SW 1271 (cell line): ENCODE measurements around the gene TMEM52B.
"Not testable (repeated sequence)": the region's sequence is repeated elsewhere in the genome, so short reads cannot be mapped to it uniquely, and the experiment has no call there.

Experiments used
- DNase-seq, 2 experiments: peaks; one replicate each; lab custom pipeline; 2025; lab: John Stamatoyannopoulos, UW

TMEM52B gene

DNA sequence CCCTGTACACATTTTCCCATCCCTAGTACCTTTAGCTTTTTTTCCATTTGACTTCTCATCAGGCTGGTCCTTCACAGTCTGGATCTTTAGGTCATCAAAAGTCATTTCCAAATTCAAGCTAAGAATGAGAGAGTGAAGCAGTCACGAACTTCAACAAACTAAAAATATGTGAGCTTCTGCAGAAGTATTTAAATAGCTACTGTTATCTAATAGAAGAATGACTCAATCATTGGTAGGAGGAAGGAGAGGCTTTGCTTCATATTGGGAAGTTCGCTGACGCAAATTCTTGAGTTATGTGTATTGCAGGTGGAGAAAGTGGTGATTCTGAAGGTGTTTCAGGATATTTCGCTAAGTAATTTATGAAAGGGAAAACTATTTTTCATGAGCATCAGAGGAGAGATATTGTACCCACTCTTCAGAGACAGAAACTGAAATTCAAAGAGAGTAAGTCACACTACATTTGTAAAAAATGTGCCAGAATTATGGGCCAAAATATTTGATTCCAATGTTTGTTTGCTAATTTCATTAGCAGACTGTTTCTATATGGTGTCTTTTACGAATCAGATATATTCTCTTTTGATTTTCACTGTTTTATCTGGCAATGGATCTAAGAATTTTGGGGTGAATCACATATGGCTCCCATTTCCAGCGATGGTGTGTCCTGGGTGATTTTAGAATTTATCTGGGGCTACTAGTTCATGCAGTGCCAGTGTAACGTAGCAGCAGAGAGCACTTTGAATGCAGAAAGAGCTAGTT is 6.7 kb upstream of the TMEM52B start, which contains the start of gene OLR1:
Gene OLR1, minus strand, starts transcription at position 160 of the 756 bp plus-strand sequence. Its CDS starts 55 bp downstream, at position 105.
- no peak for DNase-seq

GRCh38 chr12:10174986-10175614 is 3.7 kb upstream of the TMEM52B start:
- DNase-seq, result no peak

GRCh38 chr12:10175846-10176636 is 2.8 kb upstream of the TMEM52B start:
- no peak for DNase-seq

GRCh38 chr12:10179776-10180181 is 947 bp downstream of the TMEM52B start:
- no peak for DNase-seq

- DNase-seq, result no peak
Observed at GRCh38 chr12:10182354-10183049, 3.7 kb downstream of the TMEM52B start.

GRCh38 chr12:10184261-10184843 is 5.5 kb downstream of the TMEM52B start:
- DNase-seq, result no peak

DNA sequence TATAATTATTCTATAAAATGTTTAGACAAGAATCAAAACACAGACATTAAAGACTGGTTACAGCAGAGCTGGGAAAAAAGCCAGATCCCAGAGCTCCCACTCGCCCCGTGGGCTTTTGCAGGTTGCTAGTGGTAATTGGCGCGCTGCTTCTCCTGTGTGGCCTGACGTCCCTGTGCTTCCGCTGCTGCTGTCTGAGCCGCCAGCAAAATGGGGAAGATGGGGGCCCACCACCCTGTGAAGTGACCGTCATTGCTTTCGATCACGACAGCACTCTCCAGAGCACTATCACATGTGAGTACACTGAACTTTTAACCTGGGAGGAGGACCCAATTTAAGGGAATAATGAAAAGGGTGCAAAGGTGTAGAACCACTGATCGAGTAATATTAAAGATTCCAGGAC is 7.5 kb downstream of the TMEM52B start:
- DNase-seq, result no peak

DNA sequence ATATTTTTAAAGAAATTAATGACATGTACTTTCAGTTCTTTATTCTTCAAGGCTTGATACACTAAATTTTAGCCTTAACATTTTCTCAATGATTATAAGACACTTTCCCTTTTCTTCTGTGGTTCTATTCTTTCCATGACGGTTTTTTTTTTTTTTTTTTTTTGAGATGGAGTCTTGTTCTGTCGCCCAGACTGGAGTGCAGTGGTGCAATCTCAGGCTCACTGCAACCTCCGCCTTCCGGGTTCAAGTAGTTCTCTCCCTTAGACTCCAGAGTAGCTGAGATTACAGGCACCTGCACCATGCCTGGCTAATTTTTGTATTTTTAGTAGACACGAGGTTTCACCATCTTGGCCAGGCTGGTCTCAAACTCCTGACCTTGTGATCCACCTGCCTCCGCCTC is 8.1 kb downstream of the TMEM52B start:
- not testable (repeated sequence) for DNase-seq

DNA sequence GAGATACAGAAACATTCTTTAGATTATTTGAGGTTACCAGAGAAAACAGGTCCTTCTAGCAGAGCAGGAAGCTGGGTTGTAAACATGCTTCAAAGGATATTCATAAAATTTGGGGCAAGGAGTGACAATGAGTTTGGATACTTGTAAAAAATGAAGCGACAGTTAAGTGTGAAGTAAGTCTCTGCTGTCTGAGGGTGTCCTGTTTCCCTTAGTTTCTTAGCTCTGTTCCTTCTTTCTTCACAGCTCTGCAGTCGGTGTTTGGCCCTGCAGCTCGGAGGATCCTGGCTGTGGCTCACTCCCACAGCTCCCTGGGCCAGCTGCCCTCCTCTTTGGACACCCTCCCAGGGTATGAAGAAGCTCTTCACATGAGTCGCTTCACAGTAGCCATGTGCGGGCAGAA is 10.8 kb downstream of the TMEM52B start:
- DNase-seq, result no peak

DNA sequence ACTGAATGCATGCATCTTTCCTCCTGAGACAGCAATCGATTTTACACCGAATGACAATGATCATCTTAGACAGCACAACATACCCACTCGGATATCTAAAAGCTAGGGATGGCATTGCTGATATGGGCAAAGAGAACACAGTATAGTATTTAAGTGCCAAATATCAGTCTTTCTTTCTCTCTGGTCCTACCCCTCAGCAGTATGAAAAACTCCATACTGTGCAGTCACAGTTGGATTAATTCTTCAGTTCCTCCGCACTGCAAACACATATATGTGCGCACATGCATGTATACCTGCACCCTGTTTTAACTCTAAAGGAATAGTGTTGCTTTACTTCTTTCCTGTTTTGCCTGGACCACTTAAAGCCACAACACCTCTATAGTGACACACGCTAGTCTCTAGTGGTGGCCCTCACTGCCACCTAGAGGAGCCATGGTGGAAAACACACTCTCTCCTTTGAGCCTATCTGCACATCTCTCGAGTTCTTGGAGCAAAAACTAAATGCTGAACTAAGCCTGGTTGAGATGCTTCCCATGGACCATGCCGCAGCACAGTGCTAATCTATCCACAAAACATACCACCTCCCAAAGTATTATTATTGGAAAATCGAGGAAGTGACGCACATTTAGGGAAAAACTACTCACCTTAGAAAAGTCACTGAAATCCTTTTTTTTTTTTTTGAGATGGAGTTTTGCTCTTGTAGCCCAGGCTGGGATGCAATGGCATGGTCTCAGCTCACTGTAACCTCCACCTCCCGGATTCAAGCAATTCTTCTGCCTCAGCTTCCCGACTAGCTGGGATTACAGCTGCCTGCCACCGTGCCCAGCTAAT is 11.9 kb downstream of the TMEM52B start:
- peak; percentile 16 to 79 for DNase-seq

DNA sequence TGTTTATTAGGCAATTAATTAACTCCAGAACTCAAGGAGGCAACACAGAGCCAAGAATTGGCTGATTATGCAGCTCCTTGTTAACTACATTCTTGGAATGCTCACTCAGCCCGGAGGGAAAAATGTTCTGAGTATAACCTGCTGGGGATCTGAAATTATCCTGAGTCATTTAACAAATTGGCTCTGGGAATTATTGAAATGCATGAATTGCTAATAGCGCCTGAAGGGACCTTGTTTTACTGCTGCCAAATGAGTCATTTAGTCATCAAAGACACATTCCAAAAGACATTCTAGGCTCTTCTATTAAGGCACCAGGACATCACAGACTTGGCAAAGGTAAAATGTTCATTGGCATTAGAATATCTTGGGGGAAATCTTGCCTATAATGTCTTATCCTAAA is 13.0 kb downstream of the TMEM52B start:
- DNase-seq, result no peak

GRCh38 chr12:10194160-10194670 is 15.4 kb downstream of the TMEM52B start:
- DNase-seq, result no peak

GRCh38 chr12:10196210-10196609 is 17.4 kb downstream of the TMEM52B start:
- no peak for DNase-seq

- no peak for DNase-seq
Observed at GRCh38 chr12:10197879-10198278, 19.0 kb downstream of the TMEM52B start.

DNA sequence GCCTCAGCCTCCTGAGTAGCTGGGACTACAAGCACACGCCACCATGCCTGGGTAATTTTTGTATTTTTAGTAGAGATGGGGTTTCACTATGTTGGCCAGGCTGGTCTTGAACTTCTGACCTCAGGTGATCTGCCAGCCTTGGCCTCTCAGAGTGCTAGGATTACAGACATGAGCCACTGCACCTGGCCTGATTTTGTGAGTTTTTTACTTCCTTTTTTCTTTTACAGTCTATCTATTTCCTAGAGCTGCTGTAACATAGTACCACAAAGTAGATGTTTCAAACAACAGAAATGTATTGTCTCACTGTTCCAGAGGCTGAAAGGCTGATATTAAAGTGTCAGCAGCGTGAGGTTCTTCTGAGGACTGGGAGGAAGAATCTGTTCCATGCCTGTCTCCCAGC is 25.7 kb downstream of the TMEM52B start:
- DNase-seq, result not testable (repeated sequence)

DNA sequence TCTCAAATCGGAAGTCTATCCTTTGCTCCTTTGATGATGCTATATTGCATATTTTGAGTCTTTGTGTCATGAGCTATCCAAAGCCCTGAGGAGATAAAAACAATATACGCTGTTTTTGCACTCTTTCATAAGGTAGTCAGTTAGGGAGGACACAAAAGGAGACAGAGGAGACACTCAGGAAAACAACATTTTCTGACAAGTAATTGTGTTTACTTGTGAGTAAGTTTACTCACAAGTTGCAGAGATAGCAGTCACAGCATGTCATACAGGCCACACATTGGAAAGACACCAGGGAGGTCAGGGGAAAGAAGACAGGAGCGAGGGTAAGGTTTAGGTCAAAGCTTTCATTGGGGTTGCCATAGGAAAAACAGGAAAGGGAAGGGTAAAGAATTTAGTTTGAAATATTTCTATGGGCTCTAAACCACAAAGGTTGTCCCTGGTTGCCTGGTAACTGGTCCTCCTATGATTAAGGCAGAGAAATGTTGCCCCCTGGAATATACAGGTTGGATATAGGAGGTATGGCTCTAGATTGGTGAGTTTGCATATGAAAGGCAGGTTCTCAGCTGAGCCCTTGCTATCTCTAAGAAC is 26.5 kb downstream of the TMEM52B start:
- DNase-seq, result peak; percentile 81 to 84

- no peak for DNase-seq
Observed at GRCh38 chr12:10207136-10207535, 28.3 kb downstream of the TMEM52B start.

GRCh38 chr12:10210225-10210624 is 31.4 kb downstream of the TMEM52B start:
- DNase-seq, result no peak

DNA sequence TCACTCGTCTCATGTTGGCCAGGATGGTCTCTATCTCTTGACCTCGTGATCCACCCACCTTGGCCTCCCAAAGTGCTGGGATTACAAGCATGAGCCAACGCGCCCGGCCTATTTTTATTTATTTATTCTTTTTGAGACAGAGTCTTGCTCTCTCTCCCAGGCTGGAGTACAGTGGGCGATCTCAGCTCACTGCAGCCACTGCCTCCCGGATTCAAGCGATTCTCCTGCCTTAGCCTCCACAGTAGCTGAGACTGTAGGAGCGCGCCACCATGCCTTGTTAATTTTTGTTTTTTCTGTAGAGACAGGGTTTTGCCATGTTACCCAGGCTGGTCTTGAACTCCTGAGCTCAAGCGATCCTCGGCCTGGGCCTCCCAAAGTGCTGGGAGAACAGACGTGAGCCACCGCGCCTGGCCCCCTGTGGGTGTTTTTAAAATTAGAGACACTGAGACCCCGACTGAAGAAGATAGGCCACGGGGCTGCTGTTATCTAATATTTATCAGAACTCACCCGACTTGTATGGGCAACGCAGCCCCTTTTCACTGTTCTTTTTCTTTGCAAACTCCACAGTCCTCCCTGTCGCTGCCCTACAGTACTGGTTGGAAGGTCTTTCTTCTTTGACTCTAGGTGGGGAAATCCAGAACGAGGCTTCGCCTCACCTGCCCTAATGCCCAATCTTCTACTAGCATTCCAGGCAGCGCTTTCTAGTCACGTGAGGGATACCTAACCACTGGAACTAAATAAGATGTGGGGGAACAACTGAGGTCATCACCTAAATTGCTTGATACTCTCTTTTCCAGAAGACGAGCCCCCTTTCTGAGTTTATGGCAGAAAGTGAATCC is 32.5 kb downstream of the TMEM52B start:
- no peak for DNase-seq
